Heart right ventricle (tissue), 16 donors: ENCODE results near the gene RBM6. TPM values are rescaled to one million over a fixed set of nuclear protein-coding genes. Genes with fewer than 3 reads are reported as not detected.

ENCODE experiments used
- ATAC-seq, 8 donors: fragments of 200-7000 bp; cut with Tn5 transposase; one replicate each; pipeline ENCODE4 v1.9.1; 2020; ENCODE audit warnings: mild to moderate bottlenecking in 8 of 8, moderate library complexity in 8 of 8, moderate number of reproducible peaks in 1 of 8
- DNase-seq, 2 donors: peaks; one replicate each; pipeline ENCODE4 v3.0.0-alpha.2; 2020
- H3K27ac ChIP-seq, 10 donors: fragments of 200-600 bp; sonication (generic) in 2 of 10; one replicate each; pipeline versions ENCODE4 v1.5.0 to v1.8.0; 2020 to 2022; ENCODE audit warnings: mild to moderate bottlenecking in 3 of 10
- H3K27me3 ChIP-seq, 7 donors: fragments of 200-600 bp; one replicate each; pipeline ENCODE4 v1.8.0; 2021 to 2022; ENCODE audit warnings: mild to moderate bottlenecking in 2 of 7
- H3K36me3 ChIP-seq, 9 donors: fragments of 200-600 bp; sonication (generic) in 1 of 9; one replicate each; pipeline versions ENCODE4 v1.5.0 to v1.8.0; 2020 to 2022; ENCODE audit warnings: mild to moderate bottlenecking in 2 of 9
- H3K4me1 ChIP-seq, 9 donors: fragments of 200-600 bp; sonication (generic) in 1 of 9; one replicate each; pipeline versions ENCODE4 v1.5.0 to v1.8.0; 2020 to 2022; ENCODE audit warnings: mild to moderate bottlenecking in 4 of 9
- H3K4me3 ChIP-seq, 10 donors: fragments of 200-600 bp; sonication (generic) in 2 of 10; one replicate each; pipeline versions ENCODE4 v1.5.0 to v1.8.0; 2020 to 2022; ENCODE audit warnings: mild to moderate bottlenecking in 7 of 10, moderate library complexity in 2 of 10
- H3K9me3 ChIP-seq, 11 donors: fragments of 200-600 bp in 10 of 11; sonication (generic) in 2 of 11; one replicate each; pipeline versions ENCODE4 v1.5.0 to v1.8.0; 2013 to 2022; ENCODE audit warnings: mild to moderate bottlenecking in 2 of 11, control low read depth in 1 of 11, moderate library complexity in 1 of 11
- WGBS, 2 donors: extraction: QIAGEN DNeasy Blood & Tissue Kit; methylation state at CpG; one replicate each; pipeline ENCODE4 v1.1.7; 2013; ENCODE audit warnings: inconsistent platforms in 1 of 2; 5-methylcytosine and 5-hydroxymethylcytosine counted together
- intact Hi-C, 10 donors: fragments of 100-400 bp; cut with DNase I; formaldehyde crosslinking; loops; one replicate each; pipeline versions ENCODE4 v1.11.1 to v1.14.2; 2022
- polyA plus RNA-seq, 2 donors: library from polyadenylated mRNA; stranded (reverse); fragments of 200-250 nt; gene quantifications; one replicate each; pipeline ENCODE4 v1.2.3, GENCODE V29; 2013
- total RNA-seq, 10 donors: library from RNA; stranded (reverse); fragmentation: NEBNext Ultra II Directional in 3 of 10; extraction: Animal tissue kit (Norgen Biotek cat#: 25700) in 3 of 10; gene quantifications; one replicate each; pipeline versions ENCODE4 v1.2.1 to v1.2.4, GENCODE V29; 2021 to 2023
- TF ChIP-seq, protein P1 (sequence below), 9 donors: fragments of 200-600 bp; sonication (generic) in 2 of 9; IDR thresholded peaks; one replicate each; pipeline versions ENCODE4 v1.5.0 to v1.8.0; 2021 to 2022; ENCODE audit warnings: antibody characterized with exemption in 9 of 9, mild to moderate bottlenecking in 5 of 9, moderate library complexity in 1 of 9
- donor health status: Arrhythmogenic right ventricular cardiomyopathy.
- donor health status: ischemic (EF 13 %, LVEDD 7.1; RV severe dilation, severe dysfunction).
- donor health status: healthy with polysubstance abuse.
- donor health status: DM: no; HTN: yes; CAD: no.
- donor health status: DM: no; HTN: no; CAD: no.
- donor health status: ischemic (EF 25% LVEDD 6.9; RV normal size, moderate dysfunction).
- donor health status: ischemic (EF 25% LVEDD 5.7; RV mildly dilated, moderate dysfunction).
- donor health status: healthy.
- donor health status: DM: yes; HTN: yes; CAD: no.
- donor health status: Ischemic cardiomyopathy.
- donor health status: ischemic (EF 35%, LVEDD 5.7; RV mildly dilated, moderate dysfunction).
- donor health status: nonischemic (EF 11% LVEDD 7.7; RV severe dilation, severe dysfunction).
- donor health status: DM: yes; HTN: yes; CAD: no.
- donor health status: PGD.
- donor health status: ischemic (EF 29% LVEDD 5.4; RV normal size, mild dysfunction).
- donor health status: nonischemic (EF 23%, LVEDD 6.1; RV moderate dilation, normal function).

RBM6 gene
- total and polyA plus RNA-seq, 12 donors, result 26.0 to 208 (median 37.6) TPM

GRCh38 chr3:50047426-50047825 lies 107.5 kb downstream of the RBM6 start:
- no peak overlapping the region for H3K27ac ChIP-seq
- H3K4me3 ChIP-seq, result no peak overlapping the region
- no peaks in the 10 kb centered on the region for H3K27me3 ChIP-seq
- ATAC-seq (no peak), DNase-seq (no peak)
- H3K36me3 ChIP-seq, result peaks cover 0 to 70% (median 26%) of the 10 kb centered on the region in 9 donors
- WGBS, 2 donors, result 97% methylated on average over 4 of the region's 4 CpGs
- H3K9me3 ChIP-seq, result no peaks in the 10 kb centered on the region
- TF ChIP-seq, protein P1, sequence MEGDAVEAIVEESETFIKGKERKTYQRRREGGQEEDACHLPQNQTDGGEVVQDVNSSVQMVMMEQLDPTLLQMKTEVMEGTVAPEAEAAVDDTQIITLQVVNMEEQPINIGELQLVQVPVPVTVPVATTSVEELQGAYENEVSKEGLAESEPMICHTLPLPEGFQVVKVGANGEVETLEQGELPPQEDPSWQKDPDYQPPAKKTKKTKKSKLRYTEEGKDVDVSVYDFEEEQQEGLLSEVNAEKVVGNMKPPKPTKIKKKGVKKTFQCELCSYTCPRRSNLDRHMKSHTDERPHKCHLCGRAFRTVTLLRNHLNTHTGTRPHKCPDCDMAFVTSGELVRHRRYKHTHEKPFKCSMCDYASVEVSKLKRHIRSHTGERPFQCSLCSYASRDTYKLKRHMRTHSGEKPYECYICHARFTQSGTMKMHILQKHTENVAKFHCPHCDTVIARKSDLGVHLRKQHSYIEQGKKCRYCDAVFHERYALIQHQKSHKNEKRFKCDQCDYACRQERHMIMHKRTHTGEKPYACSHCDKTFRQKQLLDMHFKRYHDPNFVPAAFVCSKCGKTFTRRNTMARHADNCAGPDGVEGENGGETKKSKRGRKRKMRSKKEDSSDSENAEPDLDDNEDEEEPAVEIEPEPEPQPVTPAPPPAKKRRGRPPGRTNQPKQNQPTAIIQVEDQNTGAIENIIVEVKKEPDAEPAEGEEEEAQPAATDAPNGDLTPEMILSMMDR (IDR thresholded peaks at IDR 0.05), result no peak
- peaks cover 0 to 9% (median 0%) of the 10 kb centered on the region in 9 donors for H3K4me1 ChIP-seq
- intact Hi-C loops, result no loop called here

DNA sequence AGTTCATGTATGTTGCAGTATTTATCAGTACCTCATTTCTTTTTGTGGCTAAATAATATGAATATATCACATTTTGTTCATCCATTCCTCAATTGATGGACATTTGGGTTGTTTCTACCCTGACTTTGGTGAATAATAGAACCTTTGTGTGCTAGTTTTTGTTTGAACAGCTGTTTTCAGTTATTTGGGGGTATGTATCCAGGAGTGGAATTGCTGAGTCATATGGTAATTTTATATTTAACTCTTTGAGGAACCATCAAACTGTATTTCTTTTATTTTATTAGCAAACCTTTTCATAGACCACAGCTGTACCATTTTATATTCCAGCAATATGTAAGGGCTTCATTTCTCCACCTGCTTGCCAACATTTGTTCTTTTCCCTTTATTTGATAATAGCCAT lies 110.4 kb downstream of the RBM6 start:
- H3K27me3 ChIP-seq, result no peaks in the 10 kb centered on the region
- H3K27ac ChIP-seq, result no peak overlapping the region
- no peaks in the 10 kb centered on the region for H3K9me3 ChIP-seq
- DNase-seq (no peak), ATAC-seq (no peak)
- peaks cover 0 to 88% (median 33%) of the 10 kb centered on the region in 9 donors for H3K36me3 ChIP-seq
- intact Hi-C loops, result no loop called here
- peaks cover 0 to 9% (median 0%) of the 10 kb centered on the region in 9 donors for H3K4me1 ChIP-seq
- no peak overlapping the region for H3K4me3 ChIP-seq
- TF ChIP-seq, protein P1 (IDR thresholded peaks at IDR 0.05), result no peak

DNA sequence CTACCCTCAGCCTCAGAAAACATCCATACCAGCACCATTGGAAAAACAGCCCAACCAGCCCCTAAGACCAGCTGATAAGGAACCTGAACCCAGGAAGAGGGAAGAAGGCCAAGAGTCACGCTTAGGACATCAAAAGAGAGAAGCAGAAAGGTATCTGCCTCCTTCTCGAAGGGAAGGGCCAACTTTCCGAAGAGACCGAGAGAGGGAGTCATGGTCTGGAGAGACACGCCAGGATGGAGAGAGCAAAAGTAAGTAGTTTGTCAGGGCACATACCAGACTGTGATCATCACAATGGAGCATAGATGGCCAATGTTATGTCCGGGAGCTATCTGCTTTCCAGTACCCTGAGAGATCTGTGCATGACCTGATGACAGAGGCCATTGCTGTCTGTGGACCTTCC lies 117.8 kb downstream of the RBM6 start:
- intact Hi-C loops, result no loop called here
- TF ChIP-seq, protein P1 (IDR thresholded peaks at IDR 0.05), result no peak
- H3K27ac ChIP-seq, result no peak overlapping the region
- H3K27me3 ChIP-seq, result no peaks in the 10 kb centered on the region
- no peaks in the 10 kb centered on the region for H3K9me3 ChIP-seq
- no peaks in the 10 kb centered on the region for H3K4me1 ChIP-seq
- DNase-seq (no peak), ATAC-seq (no peak)
- peaks cover 0 to 98% (median 46%) of the 10 kb centered on the region in 9 donors for H3K36me3 ChIP-seq
- no peak overlapping the region for H3K4me3 ChIP-seq
- 92 to 95% methylated on average over 6 of the region's 6 CpGs for WGBS, 2 donors

GRCh38 chr3:50068134-50068533 lies 128.2 kb downstream of the RBM6 start:
- H3K4me3 ChIP-seq, result no peak overlapping the region
- DNase-seq (no peak), ATAC-seq (no peak)
- H3K36me3 ChIP-seq, result peaks cover 3 to 100% (median 79%) of the 10 kb centered on the region in 9 donors
- intact Hi-C loops, result no loop called here
- H3K27ac ChIP-seq, result no peak overlapping the region
- no peaks in the 10 kb centered on the region for H3K27me3 ChIP-seq
- H3K4me1 ChIP-seq, result no peaks in the 10 kb centered on the region
- H3K9me3 ChIP-seq, result no peaks in the 10 kb centered on the region
- TF ChIP-seq, protein P1 (IDR thresholded peaks at IDR 0.05), result no peak
- WGBS, 2 donors, result 80 to 85% methylated on average over 2 of the region's 2 CpGs
